HG03139 (cell line): ENCODE measurements around the gene BCL2L15.
A peak's percentile ranks its signal among the peaks of the same experiment; 100 is the strongest.
"Not testable (repeated sequence)": the region's sequence is repeated elsewhere in the genome, so short reads cannot be mapped to it uniquely, and the experiment has no call there.

Experiments used
- ATAC-seq: cut with Tn5 transposase; IDR thresholded peaks from one replicate; pipeline ENCODE4 v1.9.1; 2021; ENCODE audit not compliant: unreplicated experiment

BCL2L15 gene

GRCh38 chr1:113872219-113872935 is 15.0 kb downstream of the BCL2L15 start:
- ATAC-seq = no peak

DNA sequence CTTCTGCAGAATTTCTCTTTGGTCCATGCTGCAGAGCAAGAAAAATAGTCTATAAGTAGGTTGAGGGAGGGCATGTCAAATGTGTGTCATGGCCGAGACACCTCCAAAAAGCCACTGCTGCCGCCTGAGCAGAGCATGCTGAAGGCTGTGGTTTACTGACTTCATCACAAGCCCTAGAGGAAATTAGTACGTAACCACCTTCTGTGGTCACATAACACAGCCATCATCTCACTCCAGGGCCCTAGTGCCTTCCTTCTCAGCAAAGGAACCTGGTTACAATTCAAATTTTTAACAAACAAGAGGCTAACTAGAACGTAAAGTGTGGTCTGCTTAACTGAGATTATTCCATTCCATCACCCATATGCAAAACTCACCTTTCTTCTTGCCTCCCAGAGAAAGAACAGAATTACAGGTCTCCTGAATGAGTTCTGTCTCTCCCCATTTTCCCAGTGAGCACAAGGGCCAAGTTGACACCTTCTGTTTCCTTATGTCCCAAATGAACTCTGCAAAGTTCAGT is 15.7 kb downstream of the BCL2L15 start, which contains the start of gene PTPN22:
PTPN22 (minus strand) TSS at position 116 of the 517 bp plus-strand sequence.
- peak; percentile 85 for ATAC-seq

DNA sequence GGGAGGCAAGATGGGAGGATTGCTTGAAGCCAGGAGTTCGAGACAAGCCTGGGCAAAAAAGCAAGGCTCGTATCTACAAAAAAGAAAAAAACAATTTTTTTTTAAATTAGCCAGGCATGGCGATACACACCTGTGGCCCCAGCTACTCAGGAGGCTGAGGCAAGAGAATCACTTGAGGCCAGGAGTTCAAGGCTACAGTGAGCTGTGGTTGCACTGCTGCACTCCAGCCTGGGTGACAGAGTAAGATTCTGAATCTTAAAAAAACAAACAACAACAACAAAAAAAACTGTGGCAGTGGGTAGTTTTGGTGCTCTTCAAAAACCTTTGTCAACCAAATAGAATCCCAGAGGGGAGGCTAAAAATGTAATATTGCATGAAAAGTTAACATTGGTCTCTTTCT is 16.6 kb downstream of the BCL2L15 start:
- no peak for ATAC-seq

DNA sequence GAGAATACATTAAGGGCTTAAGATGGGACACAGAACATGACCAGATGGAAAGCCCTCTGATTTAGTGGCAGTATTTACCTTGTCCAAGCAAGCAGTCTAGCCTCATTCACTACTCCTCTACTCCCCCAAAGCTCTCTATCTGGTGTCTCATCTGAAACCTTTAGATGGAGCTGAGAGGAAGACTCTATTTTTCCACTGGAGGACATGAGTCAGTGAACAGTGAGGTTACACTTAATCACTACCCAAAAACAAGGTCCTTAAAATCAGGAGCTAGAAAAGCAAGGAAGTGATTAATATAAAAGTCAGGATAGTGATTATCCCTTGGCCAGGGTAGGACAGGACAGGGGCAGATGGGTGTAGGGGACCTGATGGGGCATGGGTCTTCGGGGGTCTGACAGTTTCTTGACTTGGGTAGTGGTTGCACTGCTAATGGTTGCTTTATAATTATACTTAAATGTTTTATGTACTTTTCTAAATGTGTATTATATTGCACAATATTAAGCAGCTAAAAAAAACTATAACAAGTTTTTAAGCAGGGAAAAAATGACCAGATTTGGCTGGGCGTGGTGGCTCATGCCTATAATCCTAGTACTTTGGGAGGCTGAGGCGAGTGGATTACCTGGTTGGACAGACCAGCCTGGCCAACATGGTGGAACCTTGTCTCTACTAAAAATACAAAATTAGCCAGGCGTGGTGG is 18.8 kb downstream of the BCL2L15 start:
- no peak for ATAC-seq

GRCh38 chr1:113861641-113862040 is 25.7 kb downstream of the BCL2L15 start:
- no peak for ATAC-seq

DNA sequence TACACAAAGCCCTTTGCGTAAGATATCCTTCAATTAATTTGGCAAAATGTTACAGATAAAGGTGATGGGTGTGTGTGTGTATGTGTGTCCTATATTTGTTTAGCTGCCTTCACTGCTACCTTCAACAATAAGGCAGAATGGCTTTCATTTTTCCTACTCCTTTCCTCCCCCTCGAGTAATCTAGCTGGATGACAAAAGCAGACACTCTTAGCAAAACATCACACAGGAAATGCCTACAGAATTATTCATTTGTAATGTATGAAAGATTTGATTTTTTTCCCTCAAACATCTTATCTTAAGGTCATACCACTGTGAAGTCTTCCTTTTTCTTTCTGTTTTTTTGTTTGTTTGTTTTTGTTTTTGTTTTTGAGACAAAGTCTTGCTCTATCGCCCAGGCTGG is 26.5 kb downstream of the BCL2L15 start:
- no peak for ATAC-seq

DNA sequence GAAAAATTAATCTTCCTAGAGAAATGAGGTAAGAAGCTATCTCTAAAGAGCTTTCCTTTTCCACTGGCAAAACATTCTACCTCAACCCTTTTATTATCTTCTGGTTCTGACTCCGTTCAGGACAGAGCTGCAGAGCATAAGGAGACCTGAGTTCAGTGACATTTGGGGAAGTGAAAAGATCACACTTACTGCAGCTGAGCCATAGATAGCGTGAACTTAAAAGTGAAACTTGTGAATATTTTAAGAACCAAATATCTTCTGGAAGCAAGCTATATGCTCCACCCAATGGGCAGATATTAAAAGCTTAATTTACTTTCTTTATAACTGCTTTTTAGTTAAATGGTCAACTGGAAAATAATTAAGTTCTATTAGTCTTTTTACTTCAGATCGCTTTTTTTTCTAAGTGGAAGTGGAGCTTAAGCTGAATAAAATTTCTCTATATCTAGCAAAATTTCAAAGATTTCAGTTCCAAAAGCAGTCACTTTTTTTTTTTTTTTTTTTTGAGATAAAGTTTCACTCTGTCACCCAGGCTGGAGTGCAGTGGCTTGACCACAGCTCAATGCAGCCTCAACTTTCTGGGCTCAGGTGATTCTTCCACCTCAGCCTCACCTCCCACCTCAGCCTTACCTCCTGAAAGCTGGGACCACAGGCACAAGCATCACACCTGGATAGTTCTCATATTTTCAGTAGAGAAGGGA is 27.8 kb downstream of the BCL2L15 start:
- ATAC-seq = peak; percentile 81

- ATAC-seq = no peak
Observed at GRCh38 chr1:113858982-113859381, 28.4 kb downstream of the BCL2L15 start.

DNA sequence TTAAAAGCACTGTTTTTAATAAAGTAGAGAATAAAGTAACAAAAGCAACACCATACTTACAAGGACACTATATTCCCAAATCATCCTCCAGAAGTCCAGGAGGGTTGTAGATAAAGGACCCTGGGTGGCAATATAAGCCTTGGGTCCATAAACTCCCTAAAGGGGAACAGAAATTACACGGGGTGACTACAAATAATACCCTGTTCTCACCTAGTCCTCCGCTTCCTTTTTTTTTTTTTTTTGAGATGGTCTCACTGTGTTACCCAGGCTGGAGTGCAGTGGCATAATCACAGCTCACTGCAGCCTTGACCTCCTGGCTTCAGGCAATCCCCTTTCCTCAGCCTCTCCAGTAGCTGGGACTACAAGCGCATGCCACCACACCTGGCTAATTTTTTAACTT is 29.0 kb downstream of the BCL2L15 start:
- ATAC-seq = no peak

DNA sequence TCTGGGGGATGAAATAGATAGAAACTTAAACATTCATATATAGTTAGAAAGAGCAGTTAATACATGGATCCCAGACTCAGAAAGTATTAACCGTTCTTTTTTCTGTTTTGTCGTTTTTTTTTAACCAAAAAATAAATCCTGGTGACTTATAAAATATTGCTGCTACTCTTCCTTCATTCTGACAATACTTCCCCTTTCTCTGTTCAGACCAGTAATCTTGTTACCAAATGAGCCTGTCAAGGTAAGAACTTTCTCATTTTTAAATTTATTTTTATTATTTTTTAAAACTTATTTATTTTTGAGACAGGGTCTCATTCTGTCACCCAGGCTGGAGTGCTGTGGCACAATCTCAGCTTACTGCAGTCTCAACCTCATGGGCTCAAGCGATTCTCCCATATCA is 29.6 kb downstream of the BCL2L15 start:
- ATAC-seq = no peak

DNA sequence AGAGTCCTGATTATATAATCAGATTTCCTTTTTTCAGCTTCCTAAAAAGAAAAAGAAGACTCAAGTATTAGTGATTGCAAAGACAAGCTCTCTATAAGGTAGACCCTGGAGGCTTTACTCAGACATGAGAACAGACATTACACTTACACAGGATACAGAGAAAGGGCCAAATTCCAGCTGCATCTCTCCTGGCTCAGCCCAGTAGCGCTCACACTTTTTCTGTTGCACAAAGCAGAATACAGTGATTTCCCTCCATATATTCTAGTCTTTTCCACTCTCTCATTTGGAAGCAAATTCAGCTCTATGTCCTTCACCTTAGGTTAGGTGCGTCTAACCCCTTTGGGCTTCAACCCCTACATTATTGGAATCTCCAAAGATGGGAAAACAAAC is 31.0 kb downstream of the BCL2L15 start:
- no peak for ATAC-seq

DNA sequence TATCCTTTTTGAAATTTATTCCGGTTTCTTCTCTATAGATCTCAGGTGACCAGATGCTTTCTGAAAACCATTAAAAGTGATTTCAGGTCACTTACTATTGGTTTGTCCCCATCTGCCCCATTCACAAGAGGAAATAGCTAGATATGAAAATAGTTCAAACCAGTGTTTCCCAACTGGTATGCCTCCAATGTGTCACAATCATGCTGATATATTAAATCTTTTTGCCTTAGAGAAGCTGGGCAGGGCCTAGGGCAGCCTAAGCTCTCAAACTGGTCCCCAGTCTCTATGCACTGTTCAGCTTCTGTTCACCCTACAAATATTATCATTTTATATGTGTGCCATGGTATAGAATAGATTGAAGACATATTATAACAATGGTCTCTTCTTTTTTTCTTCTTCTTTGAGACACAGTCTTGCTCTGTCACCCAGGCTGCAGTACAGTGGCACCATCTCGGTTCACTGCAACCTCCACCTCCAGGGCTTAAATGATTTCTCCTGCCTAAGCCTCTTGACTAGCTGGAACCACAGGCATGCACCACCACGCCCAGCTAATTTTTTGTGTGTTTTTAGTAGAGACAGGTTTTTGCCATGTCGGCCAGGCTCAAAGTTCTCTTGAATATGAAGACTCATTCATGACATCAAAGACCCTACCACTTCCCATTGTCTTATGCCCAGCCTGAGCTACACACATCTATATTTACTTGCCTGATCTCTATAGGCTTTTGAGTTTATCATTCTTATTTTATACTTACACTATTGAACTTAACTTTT is 31.6 kb downstream of the BCL2L15 start:
- no peak for ATAC-seq

DNA sequence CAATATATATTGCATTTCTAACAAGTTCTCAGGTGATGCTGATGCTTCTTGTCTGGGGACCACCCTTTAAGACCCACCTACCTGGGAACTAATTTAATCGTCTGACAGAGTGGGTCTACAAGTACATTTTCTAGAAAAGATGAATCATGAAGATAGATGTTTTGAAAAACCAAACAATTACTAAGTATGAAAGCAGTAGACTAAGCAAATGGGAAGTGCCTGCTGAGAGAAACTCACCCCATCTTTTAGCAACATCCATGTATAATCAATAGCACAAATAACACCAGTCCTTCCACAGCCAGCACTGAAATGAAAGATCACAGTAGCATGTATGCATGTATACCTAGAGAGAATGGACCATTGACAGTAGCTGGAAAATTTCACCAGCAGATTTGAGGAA is 33.1 kb downstream of the BCL2L15 start:
- no peak for ATAC-seq

DNA sequence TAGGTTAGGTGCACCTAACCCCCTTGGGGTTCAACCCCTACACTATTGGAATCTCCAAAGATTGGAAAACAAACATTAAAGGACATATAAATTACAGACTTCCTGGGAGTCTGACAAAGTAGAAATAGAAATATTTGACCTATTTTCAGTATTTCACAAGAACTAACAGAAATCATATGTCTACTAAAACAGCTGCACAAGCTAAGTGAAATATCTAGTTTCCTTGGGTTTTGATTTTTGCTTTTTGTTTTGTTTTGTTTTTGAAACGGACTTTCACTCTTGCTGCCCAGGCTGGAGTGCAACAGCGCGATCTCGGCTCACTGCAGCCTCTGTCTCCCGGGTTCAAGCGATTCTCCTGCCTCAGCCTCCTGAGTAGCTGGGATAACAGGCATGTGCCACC is 34.7 kb downstream of the BCL2L15 start:
- ATAC-seq = not testable (repeated sequence)

DNA sequence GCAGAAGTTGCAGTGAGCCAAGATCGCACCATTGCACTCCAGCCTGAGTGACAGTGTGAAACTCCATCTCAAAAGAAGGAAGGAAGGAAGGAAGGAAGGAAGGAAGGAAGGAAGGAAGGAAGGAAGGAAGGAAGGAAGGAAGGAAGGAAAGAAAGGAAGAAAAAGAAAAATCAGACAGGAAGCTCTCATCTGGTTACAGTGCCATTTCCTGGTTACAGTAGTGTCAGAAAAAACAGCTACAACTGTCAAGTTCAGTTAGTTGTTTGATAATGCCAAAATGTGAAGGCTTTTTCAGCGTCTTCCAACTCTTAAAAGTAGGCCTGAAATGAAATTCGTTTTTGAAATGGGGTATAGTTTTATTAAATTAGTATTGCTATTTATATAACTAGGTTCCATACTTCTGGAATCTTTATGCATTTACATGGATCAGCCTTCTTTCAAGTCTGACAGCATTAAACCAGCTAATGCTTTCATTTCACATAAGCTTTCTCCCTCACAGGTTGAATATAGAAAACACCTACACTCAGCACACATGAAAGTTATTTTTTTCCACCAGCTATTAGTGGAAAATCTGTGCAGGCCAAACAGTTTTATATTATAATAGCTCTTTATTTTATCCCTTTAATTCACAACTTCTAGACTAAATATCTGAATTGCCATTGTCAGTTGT is 37.1 kb downstream of the BCL2L15 start:
- no peak for ATAC-seq

- ATAC-seq = no peak
Observed at GRCh38 chr1:113849072-113849471, 38.3 kb downstream of the BCL2L15 start.

GRCh38 chr1:113846391-113847035 is 40.9 kb downstream of the BCL2L15 start:
- no peak for ATAC-seq

DNA sequence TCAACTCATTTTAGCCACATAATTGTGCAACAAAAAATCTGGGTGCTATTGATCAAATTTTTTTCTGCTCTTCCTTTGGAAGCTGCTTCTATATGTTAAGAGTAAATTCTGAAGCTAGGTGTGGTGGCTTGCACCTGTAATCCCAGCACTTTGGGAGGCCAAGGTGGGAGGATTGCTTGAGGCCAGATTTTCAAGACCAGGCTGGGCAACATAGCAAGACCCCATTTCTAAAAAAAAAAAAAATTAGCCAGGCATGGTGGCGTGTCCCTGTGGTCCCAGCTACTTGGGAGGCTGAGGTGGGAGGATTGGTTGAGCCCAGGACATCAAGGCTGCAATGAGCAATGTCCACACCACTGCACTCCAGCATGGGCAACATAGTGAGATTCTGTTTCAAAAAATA is 50.8 kb downstream of the BCL2L15 start:
- no peak for ATAC-seq

GRCh38 chr1:113835686-113836290 is 51.6 kb downstream of the BCL2L15 start:
- ATAC-seq = no peak

DNA sequence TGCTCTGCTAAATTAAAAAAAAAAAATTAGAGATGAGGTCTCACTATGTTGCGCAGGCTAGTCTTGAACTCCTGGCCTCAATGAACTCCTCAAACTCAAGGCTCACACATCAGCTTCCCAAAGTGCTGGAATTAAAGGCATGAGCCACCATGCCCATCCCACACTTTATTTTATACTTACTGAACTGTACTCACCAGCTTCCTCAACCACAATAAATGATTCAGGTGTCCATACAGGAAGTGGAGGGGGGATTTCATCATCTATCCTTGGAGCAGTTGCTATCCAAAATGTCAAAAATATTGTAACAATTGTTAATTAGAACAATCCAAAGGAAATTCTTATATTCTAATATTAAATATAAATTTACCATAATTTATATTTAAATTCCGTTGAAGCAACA is 52.7 kb downstream of the BCL2L15 start:
- no peak for ATAC-seq
